Measurements from ENCODE around the gene FBXO31. TPM values are rescaled to one million over a fixed set of nuclear protein-coding genes. Genes with fewer than 3 reads are reported as not detected.

The FBXO31 gene
- total and polyA plus RNA-seq, 2 donors (not counting 1 experiment from before 2014, with no cell fraction given) = 17.8 to 32.9 TPM

GRCh38 chr16:87329436-87330256 is 53.9 kb downstream of the FBXO31 start:
- ATAC-seq (ENCODE audit: low read depth) = no peak
- CTCF ChIA-PET = no interaction called here
- no peak overlapping the region for H3K27ac Mint-ChIP-seq

More at GRCh38 chr16:87329436-87330256, 53.9 kb downstream of the FBXO31 start:
- no peak overlapping the region for H3K27ac ChIP-seq (ENCODE audit: low read length in 2 of 2)
- intact Hi-C loops (cut with micrococcal nuclease) = no loop called here
- no peak overlapping the region for H3K9ac ChIP-seq (ENCODE audit: low read length)
- H2AFZ ChIP-seq (ENCODE audit: insufficient read depth, low read depth, low read length, poor library complexity, severe bottlenecking) = no peak overlapping the region
- no peaks in the 10 kb centered on the region for H3K79me2 ChIP-seq (ENCODE audit: control insufficient read depth, insufficient read depth, low read length)
- no peaks in the 10 kb centered on the region for H3K9me3 ChIP-seq (ENCODE audit: control extremely low read depth in 1 of 3, control insufficient read depth in 2 of 3, insufficient read depth in 1 of 3, low read length in 2 of 3)
- H3K4me1 ChIP-seq (ENCODE audit: control insufficient read depth in 2 of 2, insufficient read depth in 2 of 2, low read length in 2 of 2) = peaks cover 0 to 3% of the 10 kb centered on the region in 2 donors
- 98% methylated on average over 19 of the region's 20 CpGs for WGBS (ENCODE audit: insufficient coverage)
- POLR2A ChIA-PET = no interaction called here
- Mint-ChIP-seq H3K27me3 (no peaks in the 10 kb centered on the region), H3K9me3 (ENCODE audit: insufficient read depth) (no peaks in the 10 kb centered on the region), H3K4me3 (no peak overlapping the region), H3K4me1 (peaks cover 2% of the 10 kb centered on the region)
- H3K4me3 ChIP-seq (ENCODE audit: control extremely low read depth in 1 of 5, extremely low read depth in 1 of 5, insufficient read depth in 1 of 5, low read depth in 2 of 5, low read length in 4 of 5) = no peak overlapping the region
- H3K36me3 ChIP-seq (replicated peaks in 1 of 2; ENCODE audit: control extremely low read depth in 1 of 2, control insufficient read depth in 1 of 2, extremely low read depth in 1 of 2, insufficient read depth in 2 of 2, low read length in 1 of 2) = peaks cover 0 to 30% of the 10 kb centered on the region in 2 experiments
- peaks cover 6% of the 10 kb centered on the region for H4K20me1 ChIP-seq (ENCODE audit: control insufficient read depth, insufficient read depth, low read length, poor library complexity, severe bottlenecking)
- TF ChIP-seq EZH2 (IDR thresholded peaks at IDR 0.05; ENCODE audit: borderline replicate concordance, insufficient read depth, low read depth, low read length, poor library complexity, severe bottlenecking) = no peak
- TF ChIP-seq CTCF (IDR thresholded peaks at IDR 0.05) = no peak
- H3K27me3 ChIP-seq (replicated peaks in 1 of 4; ENCODE audit: control extremely low read depth in 1 of 4, control insufficient read depth in 3 of 4, insufficient read depth in 4 of 4, low read length in 3 of 4) = no peaks in the 10 kb centered on the region
- DNase-seq = no peak
- no peak overlapping the region for H3K4me2 ChIP-seq (replicated peaks; ENCODE audit: low read depth, low read length, poor library complexity, severe bottlenecking)
